ENCODE data around the gene C6orf89.
"Not testable (repeated sequence)": the region's sequence is repeated elsewhere in the genome, so short reads cannot be mapped to it uniquely, and the experiment has no call there.

C6orf89 gene

GRCh38 chr6:36873612-36874442 lies 11.9 kb upstream of the C6orf89 start:
- DNase-seq (ENCODE audit: insufficient read length) (no peak), FAIRE-seq (peak; percentile 48)
- TF ChIP-seq TAF1 (IDR thresholded peaks at IDR 0.05; ENCODE audit: borderline replicate concordance, low read depth, low read length) (no peak), POLR2AphosphoS5 (IDR thresholded peaks at IDR 0.05; ENCODE audit: low read depth, low read length) (no peak), POLR2A (IDR thresholded peaks at IDR 0.05; ENCODE audit: low read depth, low read length) (no peak)

DNA sequence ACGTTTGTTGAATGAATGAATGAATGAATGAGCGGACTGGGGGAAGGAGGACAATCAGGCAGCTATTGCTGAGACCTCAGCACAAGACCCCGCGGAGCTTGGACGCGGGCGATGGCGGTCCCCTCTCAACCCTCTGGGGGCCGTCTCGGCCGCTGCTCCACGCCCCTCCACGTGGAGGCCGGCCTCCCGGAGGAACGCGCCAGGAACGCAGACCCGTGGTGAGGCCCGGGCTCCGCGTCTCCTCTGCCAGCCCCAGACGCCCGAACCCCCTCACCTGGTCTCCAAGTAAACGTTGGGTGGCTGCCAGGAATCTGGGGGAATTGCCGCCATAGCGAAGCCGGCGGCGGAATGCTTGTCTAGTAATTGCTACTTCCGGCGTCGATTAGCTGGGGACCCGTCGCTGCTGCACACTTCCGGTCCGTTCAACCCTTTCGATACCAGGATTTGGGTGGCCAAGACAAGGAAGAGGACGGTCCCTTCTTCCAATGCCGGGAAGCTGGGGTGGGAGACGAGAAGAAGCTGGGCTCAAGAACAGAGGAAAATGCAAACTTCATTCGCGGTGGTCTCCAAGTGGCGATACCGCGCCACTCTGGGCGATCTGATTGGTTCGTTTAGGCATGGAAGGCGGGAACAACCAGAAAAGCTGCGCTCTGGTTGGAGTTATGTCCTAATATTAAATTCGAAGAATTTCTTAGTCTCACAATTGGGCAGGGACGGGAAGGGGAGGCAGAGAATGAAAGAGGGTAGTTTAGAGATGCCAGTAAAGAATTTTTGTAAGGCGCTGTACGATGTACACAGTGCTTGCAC lies 11.1 kb upstream of the C6orf89 start, which contains the start of gene PPIL1:
PPIL1 (minus strand) TSS at position 361 of the 807 bp plus-strand sequence; CDS start at position 330, 31 bp downstream.
- peak; percentile 96 for FAIRE-seq
- TF ChIP-seq POLR2AphosphoS5 (IDR thresholded peaks at IDR 0.05; ENCODE audit: low read depth, low read length), result peak; percentile 78
- peak; percentile 73 for TF ChIP-seq POLR2A (IDR thresholded peaks at IDR 0.05; ENCODE audit: low read depth, low read length)
- peak; percentile 84 for TF ChIP-seq TAF1 (IDR thresholded peaks at IDR 0.05; ENCODE audit: borderline replicate concordance, low read depth, low read length)

GRCh38 chr6:36875250-36875633 lies 10.5 kb upstream of the C6orf89 start:
- DNase-seq (ENCODE audit: insufficient read length) (no peak), FAIRE-seq (no peak)
- no peak for TF ChIP-seq POLR2A (IDR thresholded peaks at IDR 0.05; ENCODE audit: low read depth, low read length)
- no peak for TF ChIP-seq TAF1 (IDR thresholded peaks at IDR 0.05; ENCODE audit: borderline replicate concordance, low read depth, low read length)
- no peak for TF ChIP-seq POLR2AphosphoS5 (IDR thresholded peaks at IDR 0.05; ENCODE audit: low read depth, low read length)

More for the DNA sequence above, 11.1 kb upstream of the C6orf89 start, which contains the start of gene PPIL1:
- peak; percentile 74 for DNase-seq (ENCODE audit: insufficient read length)

DNA sequence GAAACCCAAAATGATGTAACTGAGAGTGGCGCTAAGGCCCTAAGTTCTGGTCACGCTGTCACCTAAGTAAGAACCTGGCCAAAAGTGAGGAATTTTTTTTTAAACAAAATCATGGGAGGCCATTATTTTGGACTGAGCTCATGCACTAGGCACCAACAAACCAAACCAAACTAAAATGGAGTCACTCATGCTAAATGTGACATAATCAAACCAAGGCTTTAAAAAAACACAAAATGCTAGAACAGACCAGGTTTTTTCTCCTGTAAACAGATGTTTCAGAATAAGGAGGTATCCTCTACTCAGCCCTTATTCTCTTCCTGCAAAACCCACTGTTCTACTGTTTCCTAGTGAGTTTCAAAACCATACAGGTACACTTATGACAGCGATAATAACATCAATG lies 1.1 kb upstream of the C6orf89 start:
- TF ChIP-seq TAF1 (IDR thresholded peaks at IDR 0.05; ENCODE audit: borderline replicate concordance, low read depth, low read length) (no peak), POLR2A (IDR thresholded peaks at IDR 0.05; ENCODE audit: low read depth, low read length) (no peak), POLR2AphosphoS5 (IDR thresholded peaks at IDR 0.05; ENCODE audit: low read depth, low read length) (no peak)
- FAIRE-seq, result no peak
- no peak for DNase-seq (ENCODE audit: insufficient read length)

GRCh38 chr6:36886950-36887618 lies 1.3 kb downstream of the C6orf89 start:
- DNase-seq (ENCODE audit: insufficient read length) (no peak), FAIRE-seq (no peak)
- TF ChIP-seq POLR2A (IDR thresholded peaks at IDR 0.05; ENCODE audit: low read depth, low read length) (no peak), TAF1 (IDR thresholded peaks at IDR 0.05; ENCODE audit: borderline replicate concordance, low read depth, low read length) (no peak)

- no peak for TF ChIP-seq POLR2AphosphoS5 (IDR thresholded peaks at IDR 0.05; ENCODE audit: low read depth, low read length)
- TF ChIP-seq TAF1 (IDR thresholded peaks at IDR 0.05; ENCODE audit: borderline replicate concordance, low read depth, low read length), result no peak
- no peak for TF ChIP-seq POLR2A (IDR thresholded peaks at IDR 0.05; ENCODE audit: low read depth, low read length)
- DNase-seq (ENCODE audit: insufficient read length), result no peak
- FAIRE-seq, result no peak
These were observed 2.4 kb downstream of the C6orf89 start for GRCh38 chr6:36888115-36888643.

DNA sequence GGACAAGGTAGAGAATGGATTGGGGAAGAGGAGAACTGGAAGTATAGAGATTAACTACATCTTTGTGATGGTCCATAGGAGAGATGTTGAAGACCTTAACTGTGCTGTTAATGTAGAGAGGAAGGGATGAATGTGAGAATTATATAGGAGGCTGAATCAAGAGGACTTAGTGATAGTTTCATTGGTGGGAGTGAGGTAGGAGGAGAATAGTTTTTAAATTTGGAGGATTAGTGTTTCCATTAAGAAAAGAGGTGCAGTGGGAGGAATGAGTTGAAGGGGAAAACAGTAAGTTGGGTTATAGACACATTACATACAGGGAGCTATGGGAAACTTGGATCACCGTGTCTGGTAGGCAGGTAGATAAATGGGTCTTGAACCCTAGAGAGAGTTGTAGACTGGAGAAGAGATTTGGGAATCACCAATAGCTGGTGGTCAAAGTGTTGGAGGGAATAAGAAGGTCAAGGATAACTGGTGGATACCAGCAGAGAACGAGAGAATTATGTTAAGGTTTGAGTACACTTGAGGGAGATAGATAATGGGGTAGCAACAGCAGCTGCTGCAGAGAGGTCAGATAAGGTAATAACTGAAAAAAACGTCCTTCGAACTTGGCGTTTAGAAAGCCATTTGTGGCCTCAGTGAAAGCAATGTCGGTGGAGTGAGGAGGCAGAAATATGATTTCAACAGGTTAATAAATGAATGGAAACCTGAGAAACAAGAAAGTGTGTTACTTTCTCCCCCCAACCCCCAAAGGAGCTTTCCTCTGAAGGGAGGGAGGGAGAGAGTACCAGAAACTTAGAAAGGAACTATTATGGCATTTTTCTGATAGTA lies 3.1 kb downstream of the C6orf89 start:
- no peak for TF ChIP-seq POLR2AphosphoS5 (IDR thresholded peaks at IDR 0.05; ENCODE audit: low read depth, low read length)
- TF ChIP-seq POLR2A (IDR thresholded peaks at IDR 0.05; ENCODE audit: low read depth, low read length), result no peak
- no peak for TF ChIP-seq TAF1 (IDR thresholded peaks at IDR 0.05; ENCODE audit: borderline replicate concordance, low read depth, low read length)
- no peak for DNase-seq (ENCODE audit: insufficient read length)
- no peak for FAIRE-seq

DNA sequence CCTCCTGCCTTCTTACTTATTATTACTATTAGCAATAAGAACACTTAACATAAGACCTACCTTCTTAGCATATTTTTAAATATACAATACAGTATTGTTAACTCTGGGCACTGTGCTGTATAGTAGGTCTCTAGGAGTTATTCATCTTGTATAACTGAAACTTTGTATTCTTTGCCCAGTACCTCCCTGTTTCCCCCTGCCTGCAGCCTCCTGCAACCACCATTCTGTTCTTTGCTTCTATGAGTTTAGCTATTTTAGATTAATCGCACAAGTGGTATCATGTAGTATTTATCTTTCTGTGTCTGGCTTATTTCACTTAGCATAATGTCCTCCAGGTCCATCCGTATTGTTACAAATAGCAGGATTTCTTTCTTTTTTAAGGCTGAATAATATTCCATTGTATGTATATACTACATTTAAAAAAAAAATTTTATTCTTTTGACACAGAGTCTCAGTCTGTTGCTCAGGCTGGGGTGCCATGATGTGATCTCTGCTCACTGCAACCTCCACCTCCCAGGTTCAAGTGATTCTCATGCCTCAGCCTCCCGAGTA lies 4.4 kb downstream of the C6orf89 start:
- TF ChIP-seq TAF1 (IDR thresholded peaks at IDR 0.05; ENCODE audit: borderline replicate concordance, low read depth, low read length) (no peak), POLR2AphosphoS5 (IDR thresholded peaks at IDR 0.05; ENCODE audit: low read depth, low read length) (no peak), POLR2A (IDR thresholded peaks at IDR 0.05; ENCODE audit: low read depth, low read length) (no peak)
- DNase-seq (ENCODE audit: insufficient read length) (no peak), FAIRE-seq (no peak)

- not testable (repeated sequence) for FAIRE-seq; DNase-seq (ENCODE audit: insufficient read length)
These were observed 5.4 kb downstream of the C6orf89 start for GRCh38 chr6:36891153-36891552.
